BJ (cell line): ENCODE measurements around the gene SGTA. TPM values are rescaled to one million over a fixed set of nuclear protein-coding genes. Genes with fewer than 3 reads are reported as not detected.

Experiments
- CTCF ChIA-PET: fragments of 350-600 bp; formaldehyde crosslinking; extraction: SDS; loops from one replicate; lab custom pipeline; 2021; ENCODE audit warnings: antibody characterized with exemption, inconsistent platforms; lab: Yijun Ruan, JAX
- POLR2A ChIA-PET: fragments of 300-600 bp; sonication (Branson Sonifier 250); formaldehyde crosslinking; extraction: SDS; loops from one replicate; lab custom pipeline; 2021; ENCODE audit warnings: antibody characterized with exemption; lab: Charles Lee
- DNase-seq: peaks from one replicate; pipeline ENCODE4 v3.0.0-alpha.2; 2011; ENCODE audit warnings: low read depth
- H3K27me3 ChIP-seq: 2 replicates; pipeline ENCODE4 v1.6.0; 2011; ENCODE audit warnings: low read length; ENCODE audit not compliant: control insufficient read depth, insufficient read depth
- H3K36me3 ChIP-seq: 2 replicates; pipeline ENCODE4 v1.5.1; 2011; ENCODE audit warnings: low read length; ENCODE audit not compliant: control insufficient read depth, insufficient read depth
- H3K4me3 ChIP-seq: 2 replicates; pipeline ENCODE4 v1.5.1; 2011; ENCODE audit warnings: low read depth, mild to moderate bottlenecking, control low read depth, low read length
- CTCF ChIP-seq: IDR thresholded peaks from 2 replicates; pipeline ENCODE4 v1.5.1; 2011; ENCODE audit warnings: low read depth, mild to moderate bottlenecking, control low read depth, inconsistent platforms, low read length, moderate library complexity; ENCODE audit not compliant: insufficient read depth
- polyA plus RNA-seq: library from polyadenylated mRNA; depleted of rRNA; stranded (reverse); fragments of >200 nt; gene quantifications from 2 replicates; pipeline ENCODE4 v1.2.3, GENCODE V29; 2011

Gene SGTA
- polyA plus RNA-seq, 1 experiment, result 88.2 TPM

GRCh38 chr19:2736550-2737190 lies 46.4 kb downstream of the SGTA start:
- Histone ChIP-seq H3K4me3 (no peak overlapping the region), H3K36me3 (peaks cover 10% of the 10 kb centered on the region), H3K27me3 (no peaks in the 10 kb centered on the region)
- CTCF ChIA-PET, result interaction anchor here (0.5 to 1.2 kb wide), 2 partner anchors 13 to 47 kb away, joined by 3 to 4 read pairs; no protein-coding TSS in a partner anchor
- DNase-seq, result no peak
- no peak for TF ChIP-seq CTCF
- POLR2A ChIA-PET, result no interaction called here

GRCh38 chr19:2735374-2735773 lies 47.7 kb downstream of the SGTA start:
- ChIA-PET POLR2A (no interaction called here), CTCF (interaction anchor here (0.6 to 1.2 kb wide), 3 partner anchors 14 to 226 kb away, joined by 3 to 4 read pairs (median 3); no protein-coding TSS in a partner anchor)
- no peak for TF ChIP-seq CTCF
- no peak for DNase-seq
- H3K36me3 ChIP-seq, result peaks cover 10% of the 10 kb centered on the region
- H3K27me3 ChIP-seq, result no peaks in the 10 kb centered on the region
- no peak overlapping the region for H3K4me3 ChIP-seq

- no peak for TF ChIP-seq CTCF
- no peak overlapping the region for H3K4me3 ChIP-seq
- DNase-seq, result no peak
- no peaks in the 10 kb centered on the region for H3K27me3 ChIP-seq
- ChIA-PET CTCF (interaction anchor here (0.6 to 1.2 kb wide), 3 partner anchors 11 to 86 kb away, joined by 3 to 4 read pairs (median 3); no protein-coding TSS in a partner anchor), POLR2A (no interaction called here)
- H3K36me3 ChIP-seq, result peaks cover 10% of the 10 kb centered on the region
Observed at GRCh38 chr19:2734589-2735288, 48.3 kb downstream of the SGTA start.

GRCh38 chr19:2733930-2734588 lies 49.0 kb downstream of the SGTA start:
- DNase-seq, result no peak

More at GRCh38 chr19:2733930-2734588, 49.0 kb downstream of the SGTA start:
- Histone ChIP-seq H3K27me3 (no peaks in the 10 kb centered on the region), H3K4me3 (no peak overlapping the region), H3K36me3 (peaks cover 10% of the 10 kb centered on the region)
- ChIA-PET CTCF (no interaction called here), POLR2A (no interaction called here)
- no peak for TF ChIP-seq CTCF
